ENCODE results near the gene XRN2.
"Not testable (repeated sequence)": the region's sequence is repeated elsewhere in the genome, so short reads cannot be mapped to it uniquely, and the experiment has no call there.

The XRN2 gene

GRCh38 chr20:21398109-21399004 lies 95.2 kb downstream of the XRN2 start:
- no peak overlapping the region for H2AFZ ChIP-seq (ENCODE audit: low read depth, low read length)
- peaks cover 40% of the 10 kb centered on the region for H3K27me3 ChIP-seq (ENCODE audit: low read depth, low read length)
- no peaks in the 10 kb centered on the region for H4K20me1 ChIP-seq (ENCODE audit: insufficient read depth, low read length)
- H3K27ac ChIP-seq (ENCODE audit: low read length) = no peak overlapping the region
- TF ChIP-seq CTCF (IDR thresholded peaks at IDR 0.05; ENCODE audit: low read depth, low read length) (no peak), EZH2phosphoT487 (IDR thresholded peaks at IDR 0.05; ENCODE audit: low read depth) (no peak)
- H3K9me3 ChIP-seq (ENCODE audit: insufficient read depth, low read length) = no peaks in the 10 kb centered on the region
- no peaks in the 10 kb centered on the region for H3K4me1 ChIP-seq (ENCODE audit: low read length)
- H3K9ac ChIP-seq (ENCODE audit: low read length) = no peak overlapping the region
- no peaks in the 10 kb centered on the region for H3K79me2 ChIP-seq (ENCODE audit: low read length)
- no peaks in the 10 kb centered on the region for H3K36me3 ChIP-seq (replicated peaks; ENCODE audit: low read depth, low read length)
- H3K4me2 ChIP-seq (ENCODE audit: low read length) = no peak overlapping the region
- H3K4me3 ChIP-seq (ENCODE audit: low read length) = no peak overlapping the region

- H3K79me2 ChIP-seq (ENCODE audit: low read length) = no peaks in the 10 kb centered on the region
- no peak overlapping the region for H2AFZ ChIP-seq (ENCODE audit: low read depth, low read length)
- no peak overlapping the region for H3K27ac ChIP-seq (ENCODE audit: low read length)
- H4K20me1 ChIP-seq (ENCODE audit: insufficient read depth, low read length) = no peaks in the 10 kb centered on the region
- H3K4me1 ChIP-seq (ENCODE audit: low read length) = no peaks in the 10 kb centered on the region
- H3K4me3 ChIP-seq (ENCODE audit: low read length) = no peak overlapping the region
- no peak for TF ChIP-seq EZH2phosphoT487 (IDR thresholded peaks at IDR 0.05; ENCODE audit: low read depth)
- no peak for TF ChIP-seq CTCF (IDR thresholded peaks at IDR 0.05; ENCODE audit: low read depth, low read length)
- H3K4me2 ChIP-seq (ENCODE audit: low read length) = no peak overlapping the region
- no peak overlapping the region for H3K9ac ChIP-seq (ENCODE audit: low read length)
- H3K9me3 ChIP-seq (ENCODE audit: insufficient read depth, low read length) = no peaks in the 10 kb centered on the region
- peaks cover 40% of the 10 kb centered on the region for H3K27me3 ChIP-seq (ENCODE audit: low read depth, low read length)
- no peaks in the 10 kb centered on the region for H3K36me3 ChIP-seq (replicated peaks; ENCODE audit: low read depth, low read length)
These were observed 95.9 kb downstream of the XRN2 start for GRCh38 chr20:21399005-21399475.

GRCh38 chr20:21411725-21412124 lies 108.6 kb downstream of the XRN2 start:
- Histone ChIP-seq H3K27me3 (ENCODE audit: low read depth, low read length) (peaks cover 18% of the 10 kb centered on the region), H3K79me2 (ENCODE audit: low read length) (no peaks in the 10 kb centered on the region), H3K9me3 (ENCODE audit: insufficient read depth, low read length) (no peaks in the 10 kb centered on the region), H2AFZ (ENCODE audit: low read depth, low read length) (no peak overlapping the region), H3K27ac (ENCODE audit: low read length) (no peak overlapping the region), H3K36me3 (replicated peaks; ENCODE audit: low read depth, low read length) (no peaks in the 10 kb centered on the region), H3K4me3 (ENCODE audit: low read length) (no peak overlapping the region), H3K9ac (ENCODE audit: low read length) (no peak overlapping the region), H3K4me2 (ENCODE audit: low read length) (no peak overlapping the region), H4K20me1 (ENCODE audit: insufficient read depth, low read length) (no peaks in the 10 kb centered on the region), H3K4me1 (ENCODE audit: low read length) (no peaks in the 10 kb centered on the region)
- TF ChIP-seq EZH2phosphoT487 (IDR thresholded peaks at IDR 0.05; ENCODE audit: low read depth) = no peak
- no peak for TF ChIP-seq CTCF (IDR thresholded peaks at IDR 0.05; ENCODE audit: low read depth, low read length)

- not testable (repeated sequence) for H3K4me2 ChIP-seq (ENCODE audit: low read length); H2AFZ ChIP-seq (ENCODE audit: low read depth, low read length); H3K79me2 ChIP-seq (ENCODE audit: low read length); H3K27ac ChIP-seq (ENCODE audit: low read length); H3K4me1 ChIP-seq (ENCODE audit: low read length); H3K9me3 ChIP-seq (ENCODE audit: insufficient read depth, low read length); H3K4me3 ChIP-seq (ENCODE audit: low read length); H3K9ac ChIP-seq (ENCODE audit: low read length); H3K36me3 ChIP-seq (replicated peaks; ENCODE audit: low read depth, low read length); H4K20me1 ChIP-seq (ENCODE audit: insufficient read depth, low read length)
- H3K27me3 ChIP-seq (ENCODE audit: low read depth, low read length) = peaks cover 17% of the 10 kb centered on the region
These were observed 110.9 kb downstream of the XRN2 start for GRCh38 chr20:21413996-21414395.

GRCh38 chr20:21419147-21419546 lies 116.0 kb downstream of the XRN2 start:
- H3K27me3 ChIP-seq (ENCODE audit: low read depth, low read length); H3K36me3 ChIP-seq (replicated peaks; ENCODE audit: low read depth, low read length); H2AFZ ChIP-seq (ENCODE audit: low read depth, low read length); H3K9ac ChIP-seq (ENCODE audit: low read length); H3K27ac ChIP-seq (ENCODE audit: low read length); H3K4me2 ChIP-seq (ENCODE audit: low read length); H3K4me3 ChIP-seq (ENCODE audit: low read length); H3K79me2 ChIP-seq (ENCODE audit: low read length); H3K9me3 ChIP-seq (ENCODE audit: insufficient read depth, low read length); H4K20me1 ChIP-seq (ENCODE audit: insufficient read depth, low read length); H3K4me1 ChIP-seq (ENCODE audit: low read length): not testable (repeated sequence)

Data from OCI-LY3 (cell line).